Activated CD4-positive, alpha-beta T cell treated with anti-CD3 and anti-CD28 coated beads, Interleukin-2, Interleukin-6, amounts not matched to agents 100 ng/mL and 50 ng/mL, durations not matched to agents 16 hours and 8 hours (primary cell): ENCODE data around the gene TMEM242.

ENCODE experiments used
- DNase-seq: peaks from one replicate; pipeline ENCODE4 v3.0.0-alpha.2; 2020

TMEM242 gene

DNA sequence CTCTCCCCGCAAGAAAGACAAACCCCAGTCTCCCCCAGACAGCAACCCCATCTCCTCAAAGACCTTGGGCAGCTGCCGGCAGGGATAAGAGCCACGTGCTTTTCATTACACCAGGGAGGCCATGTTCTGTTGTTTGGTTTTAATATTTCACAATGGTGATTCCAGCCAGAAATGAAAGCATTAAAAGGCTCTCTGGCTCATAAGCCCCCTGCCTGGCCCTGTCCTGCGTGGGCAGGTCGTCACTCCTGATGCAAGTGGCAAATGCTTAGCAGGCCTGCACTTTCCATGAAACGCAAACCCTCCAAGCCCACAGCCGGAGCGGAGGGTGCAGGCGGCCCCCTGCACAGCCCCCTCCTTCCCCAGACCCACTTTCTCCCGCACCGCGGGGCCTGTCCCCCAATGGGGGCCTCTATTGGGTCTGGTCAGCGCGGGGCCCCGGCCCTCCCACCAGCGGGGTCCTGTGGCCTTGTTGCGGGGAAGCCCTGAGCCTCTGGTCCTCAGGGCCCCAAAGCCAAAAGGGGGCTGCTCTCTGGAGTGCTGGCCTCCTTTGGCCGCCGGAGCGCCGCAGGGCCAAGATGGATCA lies 77.2 kb downstream of the TMEM242 start:
- no peak for DNase-seq

DNA sequence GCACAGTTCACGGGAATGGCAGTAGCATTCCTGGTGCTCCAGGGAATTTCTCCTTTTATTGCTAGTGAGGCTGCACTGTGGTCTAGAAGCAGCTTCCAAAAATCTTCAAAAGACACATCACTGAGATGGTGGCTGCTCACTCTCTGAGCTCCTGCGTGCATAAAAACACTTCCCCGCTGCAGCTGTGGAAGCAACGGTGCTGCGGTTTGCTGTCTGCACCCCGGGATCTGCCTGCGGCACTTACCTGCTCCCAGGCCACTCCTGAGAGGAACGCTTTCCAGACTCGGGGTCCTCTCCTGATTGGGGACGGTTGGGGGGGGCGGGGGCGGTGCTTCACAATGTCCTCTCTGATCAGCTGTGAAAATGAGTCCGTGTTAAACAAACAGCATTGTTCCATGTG lies 77.9 kb downstream of the TMEM242 start:
- DNase-seq, result no peak

DNA sequence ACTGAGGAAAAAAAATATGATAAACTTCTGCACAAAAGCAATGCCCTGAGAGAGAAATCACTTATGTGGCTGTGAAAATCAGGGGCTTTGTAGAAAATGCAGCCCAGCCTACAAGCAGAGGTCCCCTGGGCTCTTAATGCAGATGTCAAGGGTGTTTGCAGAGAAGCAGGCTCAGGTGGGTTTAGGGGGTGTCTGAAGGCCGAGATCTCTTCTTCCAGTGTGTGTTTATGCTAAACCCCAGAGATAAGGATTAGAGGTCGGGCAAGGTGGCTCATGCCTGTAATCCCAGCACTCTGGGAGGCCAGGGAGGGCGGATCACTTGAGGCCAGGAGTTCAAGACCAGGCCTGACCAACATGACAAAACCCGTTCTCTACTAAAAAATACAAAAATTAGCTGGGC lies 78.5 kb downstream of the TMEM242 start:
- no peak for DNase-seq

DNA sequence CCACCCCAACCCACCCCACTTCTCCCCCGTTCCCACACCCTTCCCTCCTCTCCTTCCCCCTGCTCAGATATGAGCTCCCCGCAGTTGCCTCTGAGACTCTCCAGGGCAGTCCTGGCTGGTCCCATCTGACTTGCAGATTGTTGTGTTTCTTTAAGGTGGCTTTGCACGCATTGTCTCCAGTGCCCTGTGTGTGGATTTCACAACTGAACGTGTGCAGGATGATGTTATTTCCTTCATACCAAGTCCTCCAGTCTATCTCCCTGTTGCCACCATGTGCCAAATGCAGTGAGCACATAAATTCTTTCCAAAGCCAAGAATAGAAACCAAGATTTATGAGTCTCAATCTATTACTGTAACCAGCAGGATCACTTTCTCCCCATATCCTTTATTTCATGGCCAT lies 79.1 kb downstream of the TMEM242 start:
- DNase-seq, result no peak

DNA sequence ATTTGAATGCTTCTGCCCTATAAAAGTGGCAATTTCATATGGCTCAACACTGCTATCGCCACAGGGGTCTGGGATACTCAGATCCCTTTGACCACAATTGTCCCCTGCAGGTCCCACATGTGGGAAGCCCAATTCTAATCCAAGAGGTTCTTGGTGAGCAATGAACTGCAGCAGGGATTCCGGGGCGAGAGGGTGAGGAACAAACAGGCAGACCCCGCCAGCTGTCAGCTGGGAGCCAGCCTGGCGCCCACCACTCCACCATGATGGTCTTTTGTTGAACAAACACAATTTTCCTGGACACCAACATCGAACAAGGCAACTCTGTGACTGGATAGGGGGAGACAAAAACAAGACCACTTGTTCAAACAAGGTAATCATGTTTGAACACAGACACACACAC lies 80.5 kb downstream of the TMEM242 start:
- no peak for DNase-seq

DNA sequence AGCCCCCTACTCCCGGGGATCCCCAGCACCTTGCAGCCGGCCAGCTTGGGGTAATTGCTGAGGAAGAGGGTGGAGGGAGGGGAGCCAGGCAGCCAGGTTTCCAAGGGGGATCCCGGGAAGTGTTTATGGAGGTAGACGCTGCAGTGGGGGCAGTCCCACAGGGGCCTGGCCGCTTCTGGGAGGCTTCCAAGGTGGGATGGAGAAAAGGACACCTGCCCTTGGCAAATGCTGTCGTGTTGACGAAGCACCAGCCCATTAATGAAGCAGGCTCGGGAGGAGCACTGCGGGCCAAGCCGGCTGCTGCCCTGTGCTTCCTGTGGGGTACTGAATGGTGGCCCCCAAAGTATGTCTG lies 82.4 kb downstream of the TMEM242 start:
- no peak for DNase-seq

DNA sequence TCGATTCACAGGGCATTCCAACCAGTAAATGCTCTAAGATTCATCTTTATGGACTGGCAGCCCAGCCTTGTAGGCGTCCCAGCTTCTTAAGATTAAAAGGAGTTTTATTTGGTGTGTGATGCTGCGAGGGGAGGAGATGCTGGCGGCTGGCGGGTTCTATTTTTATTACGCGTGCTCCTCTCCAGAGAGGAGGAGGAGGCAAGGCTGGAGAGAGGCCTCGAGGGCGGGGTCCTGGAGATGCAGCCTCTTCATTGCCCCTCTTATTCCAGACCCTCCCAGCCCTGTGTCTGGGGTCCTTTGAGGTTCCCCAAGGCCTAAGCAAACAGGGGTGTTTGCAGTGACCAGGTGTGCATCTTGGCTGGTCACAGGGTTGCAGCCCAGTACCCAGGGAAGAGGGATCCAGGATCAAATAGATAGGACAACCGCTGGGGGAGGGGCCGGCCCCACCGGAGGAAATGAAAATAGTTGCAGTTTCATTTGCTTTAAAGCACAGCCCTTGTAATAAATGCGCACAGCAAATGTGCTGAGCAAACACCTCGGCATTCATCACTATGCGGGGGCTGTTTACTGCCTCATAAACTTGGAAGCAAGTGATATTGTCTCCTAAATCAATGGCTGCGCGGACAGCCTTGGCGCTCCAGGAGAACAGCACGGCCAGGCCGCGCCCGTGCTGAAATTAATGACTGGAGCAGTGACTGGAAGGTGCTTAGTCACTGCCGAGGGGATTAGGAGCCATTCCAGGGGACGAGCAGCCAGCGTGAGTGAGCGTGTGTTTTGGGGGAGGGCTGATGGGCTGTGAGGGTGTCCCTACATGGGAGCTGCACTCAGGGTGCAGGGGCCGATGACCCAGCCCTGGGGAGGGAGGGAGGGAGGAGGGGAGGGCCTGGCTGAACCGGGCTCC lies 83.0 kb downstream of the TMEM242 start:
- DNase-seq, result no peak

DNA sequence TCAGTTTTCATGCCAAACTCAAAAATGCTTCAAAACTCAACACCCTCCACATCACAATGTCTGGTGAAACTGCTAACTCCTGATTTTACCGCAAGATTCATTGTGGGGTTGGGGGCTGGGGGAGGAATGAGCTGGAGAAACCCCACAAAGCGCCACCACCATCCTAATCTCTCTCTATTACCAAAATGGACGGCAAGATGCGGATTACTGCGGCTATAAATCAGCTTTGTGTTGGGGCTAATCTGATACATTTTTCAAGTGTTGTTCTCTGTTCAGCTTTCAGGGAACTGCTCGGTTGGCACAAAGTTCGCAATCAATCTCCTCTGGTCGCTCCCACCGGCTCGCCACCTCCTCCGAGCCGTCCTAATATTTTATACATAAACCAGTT lies 83.7 kb downstream of the TMEM242 start:
- no peak for DNase-seq
